Stimulated activated CD4-positive, alpha-beta T cell treated with anti-CD3 and anti-CD28 coated beads, TNF-alpha, amount 100 ng/mL, for 24 hours (primary cell): ENCODE measurements around the gene NXF2B.
"Not testable (repeated sequence)": the region's sequence is repeated elsewhere in the genome, so short reads cannot be mapped to it uniquely, and the experiment has no call there.

Experiments
- DNase-seq, 3 experiments: peaks; one replicate each; pipeline ENCODE4 v3.0.0-alpha.2; 2020; ENCODE audit warnings: low read depth in 3 of 3

Gene NXF2B, protein sequence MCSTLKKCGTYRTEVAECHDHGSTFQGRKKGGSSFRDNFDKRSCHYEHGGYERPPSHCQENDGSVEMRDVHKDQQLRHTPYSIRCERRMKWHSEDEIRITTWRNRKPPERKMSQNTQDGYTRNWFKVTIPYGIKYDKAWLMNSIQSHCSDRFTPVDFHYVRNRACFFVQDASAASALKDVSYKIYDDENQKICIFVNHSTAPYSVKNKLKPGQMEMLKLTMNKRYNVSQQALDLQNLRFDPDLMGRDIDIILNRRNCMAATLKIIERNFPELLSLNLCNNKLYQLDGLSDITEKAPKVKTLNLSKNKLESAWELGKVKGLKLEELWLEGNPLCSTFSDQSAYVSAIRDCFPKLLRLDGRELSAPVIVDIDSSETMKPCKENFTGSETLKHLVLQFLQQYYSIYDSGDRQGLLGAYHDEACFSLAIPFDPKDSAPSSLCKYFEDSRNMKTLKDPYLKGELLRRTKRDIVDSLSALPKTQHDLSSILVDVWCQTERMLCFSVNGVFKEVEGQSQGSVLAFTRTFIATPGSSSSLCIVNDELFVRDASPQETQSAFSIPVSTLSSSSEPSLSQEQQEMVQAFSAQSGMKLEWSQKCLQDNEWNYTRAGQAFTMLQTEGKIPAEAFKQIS

DNA sequence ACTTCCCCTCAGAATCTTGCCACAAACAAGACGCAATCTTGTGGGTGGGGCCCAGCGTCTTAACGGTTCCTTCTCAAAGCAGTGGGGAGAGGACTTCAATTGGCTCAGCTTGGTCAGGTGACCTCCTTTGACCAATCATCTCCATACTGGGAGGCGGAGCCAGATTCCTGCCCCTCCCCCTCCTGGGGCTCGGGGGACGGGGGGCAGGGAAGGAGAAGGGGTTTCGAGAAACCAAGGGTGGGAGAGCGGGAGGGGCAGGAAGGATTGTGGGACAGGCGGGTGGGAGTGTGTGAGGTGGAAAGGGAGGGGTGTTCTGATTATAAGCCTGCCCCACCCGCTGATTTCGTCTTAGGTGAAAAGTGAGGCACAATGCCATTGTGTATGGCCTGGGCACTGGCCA lies at the start of gene NXF2B:
Gene NXF2B (minus strand): TSS at position 101 of the 400 bp plus-strand sequence. CDS start 59,972 bp downstream, outside the sequence.
- not testable (repeated sequence) for DNase-seq

- not testable (repeated sequence) for DNase-seq
These were observed 39.0 kb upstream of the NXF2B start for GRCh38 chrX:102478765-102479164.

DNA sequence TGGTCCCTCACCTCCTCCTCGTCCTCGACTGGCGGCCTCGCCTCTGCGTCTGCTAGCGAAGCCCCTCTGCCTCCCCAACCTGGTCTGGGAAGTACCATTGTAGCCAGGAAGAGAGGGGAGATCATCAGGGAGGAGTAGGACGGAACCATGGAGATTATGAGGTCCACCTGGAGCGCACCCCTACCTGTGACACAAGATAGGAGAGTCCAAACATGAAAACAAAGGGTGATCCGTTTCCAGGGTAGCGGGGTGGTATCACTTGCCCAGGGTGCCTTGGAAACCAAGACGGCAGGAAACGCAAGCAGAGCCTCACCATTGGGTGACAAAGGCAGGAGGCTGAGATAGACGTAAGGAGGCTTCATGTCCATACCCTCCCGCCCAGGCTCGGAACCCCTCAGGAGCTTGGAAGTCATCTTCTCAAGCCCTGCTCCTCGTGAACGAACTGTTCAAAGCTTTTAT lies 32.0 kb upstream of the NXF2B start, which contains the start of gene TCP11X2:
Gene TCP11X2 (minus strand): TSS at position 51 of the 459 bp plus-strand sequence.
- DNase-seq: not testable (repeated sequence)

- not testable (repeated sequence) for DNase-seq
These were observed 30.4 kb upstream of the NXF2B start for GRCh38 chrX:102470215-102470614.

DNA sequence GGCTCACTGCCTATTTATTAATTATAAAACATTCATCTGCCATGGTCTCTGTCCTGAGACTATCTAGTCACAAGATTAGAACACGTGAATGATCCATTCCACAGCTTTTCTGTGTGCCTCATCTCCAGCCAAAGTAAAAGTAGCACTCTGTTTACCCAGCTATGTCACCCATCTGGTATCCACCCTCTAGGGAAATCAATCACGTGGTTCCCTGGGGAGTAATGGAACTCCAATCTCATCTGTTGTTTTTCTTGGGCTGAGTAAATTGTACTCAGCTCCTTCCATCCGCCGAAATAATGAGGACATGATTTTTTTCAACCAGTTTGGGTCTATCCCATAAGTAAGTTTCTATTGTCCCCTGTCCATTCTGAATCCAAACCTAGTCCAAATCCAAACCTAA lies 18.8 kb upstream of the NXF2B start:
- DNase-seq: not testable (repeated sequence)

DNA sequence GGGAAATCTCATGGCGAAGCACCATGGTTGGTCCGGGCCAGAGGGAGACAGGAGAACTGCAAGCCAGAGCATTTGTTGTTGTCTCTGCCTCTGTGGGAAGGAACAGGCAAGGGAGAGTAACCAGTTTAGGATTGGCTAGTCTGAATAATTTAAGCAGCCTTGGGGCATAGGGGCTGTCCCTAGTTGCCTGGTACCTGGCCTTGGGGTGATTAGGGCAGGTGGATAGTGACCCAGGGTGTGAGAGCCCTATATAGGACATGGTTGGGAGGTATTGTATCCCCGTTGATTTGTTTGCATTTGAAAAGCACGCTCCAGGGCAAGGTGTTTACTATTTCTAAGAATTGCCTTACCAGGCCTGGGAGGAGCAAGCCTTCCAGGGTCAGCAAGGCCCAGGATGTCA lies 25.3 kb downstream of the NXF2B start:
- not testable (repeated sequence) for DNase-seq

DNA sequence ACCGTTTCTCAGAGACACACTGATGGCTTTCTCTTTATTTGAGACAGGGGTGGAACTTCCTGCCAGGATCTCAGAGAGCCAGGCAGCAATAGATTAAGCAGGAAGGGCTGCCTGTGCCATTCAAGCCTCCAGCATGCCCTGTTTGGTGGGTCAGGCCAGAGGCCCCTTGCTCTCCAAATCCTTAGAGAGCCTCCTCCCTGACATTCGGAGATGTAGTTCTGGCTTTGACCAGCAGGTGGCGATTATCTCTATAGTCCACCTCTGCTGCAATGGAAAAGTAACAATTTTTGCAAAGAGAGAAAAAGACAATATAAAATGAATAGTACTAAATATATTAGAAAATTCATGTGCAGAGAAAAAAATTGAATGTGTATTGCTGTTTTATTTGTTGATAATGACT lies 93.9 kb downstream of the NXF2B start:
- DNase-seq: peak; percentile 37 to 50 (median 45)

GRCh38 chrX:102341867-102342266 lies 97.9 kb downstream of the NXF2B start:
- no peak for DNase-seq

- DNase-seq: peak in 1 of 3 experiments; percentile 4
These were observed 100.2 kb downstream of the NXF2B start for GRCh38 chrX:102339312-102340298.

GRCh38 chrX:102338162-102338561 lies 101.6 kb downstream of the NXF2B start:
- no peak for DNase-seq
